ENCODE results near the gene TRPM7.
A peak's percentile ranks its signal among the peaks of the same experiment; 100 is the strongest.
"Not testable (repeated sequence)": the region's sequence is repeated elsewhere in the genome, so short reads cannot be mapped to it uniquely, and the experiment has no call there.

TRPM7 gene

GRCh38 chr15:50686469-50687301, at the start of gene TRPM7:
TRPM7 (minus strand) TSS chr15:50686797; CDS start chr15:50686533, 264 bp downstream.
- DNase-seq (ENCODE audit: low spot score) = peak; percentile 91

- DNase-seq (ENCODE audit: low spot score) = no peak
Measured at GRCh38 chr15:50735156-50735555, 48.6 kb upstream of the TRPM7 start.

- no peak for DNase-seq (ENCODE audit: low spot score)
Measured at GRCh38 chr15:50726315-50726714, 39.7 kb upstream of the TRPM7 start.

- DNase-seq (ENCODE audit: low spot score) = no peak
Measured at GRCh38 chr15:50718700-50719125, 32.1 kb upstream of the TRPM7 start.

- DNase-seq (ENCODE audit: low spot score) = no peak
Measured at GRCh38 chr15:50712018-50712417, 25.4 kb upstream of the TRPM7 start.

GRCh38 chr15:50710585-50710984, 24.0 kb upstream of the TRPM7 start:
- no peak for DNase-seq (ENCODE audit: low spot score)

- DNase-seq (ENCODE audit: low spot score) = no peak
Measured at GRCh38 chr15:50707878-50708427, 21.4 kb upstream of the TRPM7 start.

GRCh38 chr15:50702762-50703334, 16.3 kb upstream of the TRPM7 start:
- DNase-seq (ENCODE audit: low spot score) = no peak

- DNase-seq (ENCODE audit: low spot score) = no peak
Measured at GRCh38 chr15:50698101-50698500, 11.5 kb upstream of the TRPM7 start.

- no peak for DNase-seq (ENCODE audit: low spot score)
Measured at GRCh38 chr15:50697109-50697797, 10.7 kb upstream of the TRPM7 start.

GRCh38 chr15:50694634-50695165, 8.1 kb upstream of the TRPM7 start:
- not testable (repeated sequence) for DNase-seq (ENCODE audit: low spot score)

- no peak for DNase-seq (ENCODE audit: low spot score)
Measured at GRCh38 chr15:50687302-50687902, 805 bp upstream of the TRPM7 start.

GRCh38 chr15:50685976-50686468, 575 bp downstream of the TRPM7 start:
- DNase-seq (ENCODE audit: low spot score) = no peak

- DNase-seq (ENCODE audit: low spot score) = no peak
Measured at GRCh38 chr15:50685191-50685975, 1.2 kb downstream of the TRPM7 start.

GRCh38 chr15:50681467-50681866, 5.1 kb downstream of the TRPM7 start:
- no peak for DNase-seq (ENCODE audit: low spot score)

GRCh38 chr15:50676799-50677483, 9.7 kb downstream of the TRPM7 start:
- DNase-seq (ENCODE audit: low spot score) = no peak

- DNase-seq (ENCODE audit: low spot score) = no peak
Measured at GRCh38 chr15:50675535-50676144, 11.0 kb downstream of the TRPM7 start.

- no peak for DNase-seq (ENCODE audit: low spot score)
Measured at GRCh38 chr15:50670115-50670514, 16.5 kb downstream of the TRPM7 start.

- DNase-seq (ENCODE audit: low spot score) = no peak
Measured at GRCh38 chr15:50669611-50670010, 17.0 kb downstream of the TRPM7 start.

GRCh38 chr15:50665938-50666337, 20.7 kb downstream of the TRPM7 start:
- no peak for DNase-seq (ENCODE audit: low spot score)

Data from ecto neural progenitor cell (in vitro differentiated cells).